GM21576 (cell line): ENCODE results near the gene TPBGL.

Source experiments
- ATAC-seq: cut with Tn5 transposase; IDR thresholded peaks from one replicate; pipeline ENCODE4 v1.9.1; 2021; ENCODE audit warnings: mild to moderate bottlenecking, moderate library complexity; ENCODE audit not compliant: unreplicated experiment

Gene TPBGL

DNA sequence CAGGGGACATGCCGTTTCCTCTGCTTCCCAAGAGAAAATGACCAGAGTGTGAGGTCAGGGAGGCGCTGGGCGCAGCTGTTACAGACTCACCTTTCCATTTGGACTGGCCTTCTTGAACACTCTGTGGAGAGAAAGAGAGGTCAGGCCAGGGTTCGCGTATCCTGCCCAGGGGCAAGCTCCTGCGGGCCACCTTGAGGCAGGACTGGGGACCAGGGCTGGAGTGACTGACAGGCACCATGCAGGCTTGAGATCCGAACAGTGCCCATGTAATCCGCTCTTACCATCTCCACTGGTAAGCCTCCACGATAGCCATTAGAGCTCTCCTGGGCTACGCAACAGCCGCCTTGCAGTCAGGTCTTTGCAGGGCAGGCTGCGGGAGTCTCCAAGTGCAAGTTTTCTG is 49.3 kb downstream of the TPBGL start:
- ATAC-seq, result no peak

DNA sequence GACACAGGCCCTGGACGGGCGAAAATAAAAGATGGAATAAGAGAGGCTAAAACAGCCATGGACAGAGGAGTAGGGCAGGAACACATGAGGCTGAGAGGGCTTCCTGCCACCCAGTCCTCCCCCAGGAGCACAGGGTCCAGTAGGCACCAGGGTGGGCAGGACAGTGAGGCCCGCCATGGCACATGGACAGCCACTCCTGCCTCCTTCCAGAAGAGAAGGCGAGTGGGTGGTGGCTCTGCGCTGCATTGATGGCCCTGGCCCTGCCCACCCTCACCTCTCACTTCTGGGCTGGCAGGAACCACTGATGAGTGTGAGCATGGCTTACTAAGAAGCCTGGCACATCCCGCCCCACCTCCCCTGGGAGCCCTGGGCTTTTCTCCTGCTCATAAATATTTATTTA is 51.2 kb downstream of the TPBGL start:
- no peak for ATAC-seq

DNA sequence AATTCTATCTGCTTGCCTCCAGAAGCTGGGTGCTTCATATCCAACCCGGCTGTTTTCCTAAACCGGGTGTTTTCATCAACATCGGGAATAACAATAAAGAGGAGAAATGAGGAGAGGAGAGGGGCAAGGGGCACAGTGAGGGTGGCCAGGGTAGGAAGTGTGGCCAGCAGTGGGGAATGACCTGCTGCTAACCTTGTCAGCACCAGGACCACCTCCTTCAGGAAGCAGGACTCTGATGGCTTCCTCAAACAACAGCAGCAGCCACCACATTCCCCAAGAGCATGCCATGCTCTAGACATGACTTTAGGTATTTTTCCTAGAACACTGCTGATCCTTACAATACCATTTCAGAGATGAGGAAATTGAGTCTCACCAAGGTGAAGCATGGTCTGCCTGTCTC is 52.4 kb downstream of the TPBGL start:
- no peak for ATAC-seq
